T-cell (primary cell): ENCODE measurements around the gene SLC24A3. TPM values are rescaled to one million over a fixed set of nuclear protein-coding genes. Genes with fewer than 3 reads are reported as not detected.

Source experiments
- ATAC-seq, 4 experiments: fragments of 200-7000 bp in 3 of 4; fragments of 150-1000 bp in 1 of 4; cut with Tn5 transposase; replicated peaks in 1 of 4; 1 replicate in 3 of 4; 2 replicates in 1 of 4; pipeline ENCODE4 v1.10.0; 2021; ENCODE audit warnings: moderate library complexity in 3 of 4, mild to moderate bottlenecking in 2 of 4, moderate number of reproducible peaks in 1 of 4
- CTCF ChIA-PET, 2 donors: fragments of 300-600 bp; sonication (Branson Sonifier 250); formaldehyde crosslinking; loops; one replicate each; lab custom pipeline; 2022; ENCODE audit warnings: antibody characterized with exemption in 2 of 2; lab: Charles Lee
- POLR2A ChIA-PET, 2 donors: fragments of 300-600 bp; sonication (Branson Sonifier 250); formaldehyde crosslinking; loops; one replicate each; lab custom pipeline; 2022; ENCODE audit warnings: antibody characterized with exemption in 2 of 2; lab: Charles Lee
- DNase-seq, 35 experiments: peaks; one replicate each; pipeline versions ENCODE4 v3.0.0 to v3.0.0-alpha.2; 2013 to 2023
- H3K27ac ChIP-seq: one replicate; pipeline ENCODE4 v1.5.1; 2013; ENCODE audit warnings: low read length
- H3K27me3 ChIP-seq, 2 experiments: replicated peaks in 1 of 2; 1 replicate in 1 of 2; 2 replicates in 1 of 2; pipeline versions ENCODE4 v1.6.1 to v1.7.0; 2013; ENCODE audit warnings: low read length in 1 of 2, mixed read lengths in 1 of 2; ENCODE audit not compliant: control insufficient read depth in 2 of 2, insufficient read depth in 2 of 2; ENCODE audit errors: extremely low read depth in 1 of 2
- H3K36me3 ChIP-seq, 2 donors: 1 replicate in 1 of 2; 2 replicates in 1 of 2; pipeline versions ENCODE4 v1.6.1 to v1.7.0; 2013; ENCODE audit warnings: low read length in 1 of 2; ENCODE audit not compliant: control insufficient read depth in 2 of 2, insufficient read depth in 1 of 2; ENCODE audit errors: extremely low read depth in 1 of 2
- H3K4me1 ChIP-seq, 2 experiments: 1 replicate in 1 of 2; 2 replicates in 1 of 2; pipeline versions ENCODE4 v1.6.1 to v1.7.0; 2013; ENCODE audit warnings: low read length in 2 of 2, mixed read lengths in 1 of 2; ENCODE audit not compliant: insufficient read depth in 2 of 2, control insufficient read depth in 1 of 2; ENCODE audit errors: extremely low read depth in 1 of 2
- H3K4me3 ChIP-seq, 2 donors: 1 replicate in 1 of 2; 2 replicates in 1 of 2; pipeline versions ENCODE4 v1.5.1 to v1.7.0; 2013; ENCODE audit warnings: mild to moderate bottlenecking in 2 of 2, low read length in 1 of 2, moderate library complexity in 1 of 2; ENCODE audit not compliant: control insufficient read depth in 1 of 2; ENCODE audit errors: extremely low read depth in 1 of 2
- H3K9me3 ChIP-seq: 2 replicates; pipeline ENCODE4 v1.7.0; 2013
- H3K27ac Mint-ChIP-seq, 2 donors: one replicate each; pipeline ENCODE4 v1.8.0; 2020 to 2021; ENCODE audit warnings: mild to moderate bottlenecking in 2 of 2, mixed read lengths in 2 of 2
- H3K27me3 Mint-ChIP-seq, 2 donors: one replicate each; pipeline ENCODE4 v1.8.0; 2021 to 2022; ENCODE audit warnings: mixed read lengths in 2 of 2
- H3K36me3 Mint-ChIP-seq: one replicate; pipeline ENCODE4 v1.8.0; 2021; ENCODE audit warnings: mixed read lengths
- H3K4me1 Mint-ChIP-seq, 3 donors: one replicate each; pipeline ENCODE4 v1.8.0; 2020 to 2022; ENCODE audit warnings: mixed read lengths in 3 of 3, mild to moderate bottlenecking in 1 of 3
- H3K4me3 Mint-ChIP-seq, 3 donors: one replicate each; pipeline ENCODE4 v1.8.0; 2020 to 2022; ENCODE audit warnings: mild to moderate bottlenecking in 3 of 3, mixed read lengths in 3 of 3, moderate library complexity in 3 of 3
- H3K9me3 Mint-ChIP-seq, 3 donors: one replicate each; pipeline ENCODE4 v1.8.0; 2020 to 2022; ENCODE audit warnings: mixed read lengths in 3 of 3
- WGBS: methylation state at CpG from one replicate; pipeline ENCODE4 v1.1.5; 2013; ENCODE audit warnings: missing lambda C conversion rate; ENCODE audit not compliant: insufficient coverage; 5-methylcytosine and 5-hydroxymethylcytosine counted together
- total RNA-seq, 35 experiments: library from RNA in 6 of 35; stranded (reverse) in 6 of 35; fragments of 120-200 nt in 1 of 35; gene quantifications; one replicate each; pipeline versions ENCODE4 v1.2.1 to v1.2.4 and lab custom pipeline; 2013 to 2026

Gene SLC24A3
- total RNA-seq, 5 donors from 2014 or later (not counting 1 experiment from before 2014, with no cell fraction given): 0.06 to 0.25 (median 0.12) TPM

DNA sequence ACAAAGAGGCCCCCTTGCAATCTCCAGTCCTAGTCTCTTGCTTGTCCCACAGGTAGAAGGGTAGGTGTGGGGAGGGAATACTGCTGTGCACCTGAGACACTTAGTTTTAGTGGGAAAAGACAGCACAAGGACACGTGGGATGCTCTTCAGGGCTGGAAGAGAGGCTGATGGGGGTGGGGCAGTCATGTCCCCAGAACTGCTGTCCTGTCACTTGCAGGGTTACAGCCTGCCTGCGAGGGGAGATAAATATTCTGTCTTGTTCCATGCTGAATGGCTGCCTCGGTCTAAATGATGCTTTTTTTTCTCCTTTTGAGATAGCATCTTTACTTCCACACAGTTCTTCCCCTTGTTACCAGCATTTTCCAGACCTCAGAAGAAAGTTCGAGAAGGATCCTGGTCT is 106.2 kb downstream of the SLC24A3 start:
- no peak for ATAC-seq
- no peaks in the 10 kb centered on the region for H3K9me3 Mint-ChIP-seq

DNA sequence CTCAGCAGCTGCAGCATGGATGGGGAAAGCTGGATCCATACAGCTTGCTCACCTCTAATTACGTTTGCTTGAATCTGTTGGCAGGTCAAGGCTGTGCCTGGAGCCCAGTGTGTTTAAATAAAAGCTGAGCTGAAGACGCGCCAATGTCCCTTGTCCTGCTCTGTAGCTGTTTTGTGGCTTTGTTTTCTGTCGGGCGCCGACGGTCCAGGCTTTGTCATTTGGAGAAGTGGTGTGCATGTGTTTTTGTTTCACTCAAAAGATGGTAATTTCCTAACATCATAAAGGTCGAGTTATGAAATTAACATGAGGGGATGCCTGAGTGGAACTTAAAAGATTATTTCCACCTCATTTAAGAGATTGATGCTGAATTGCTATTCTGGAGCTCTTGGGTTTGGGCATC is 107.6 kb downstream of the SLC24A3 start:
- CTCF ChIA-PET: no interaction called here
- no peak for ATAC-seq

More for the DNA sequence above, 106.2 kb downstream of the SLC24A3 start:
- Mint-ChIP-seq H3K4me3 (no peak overlapping the region), H3K27me3 (peaks cover 6 to 7% of the 10 kb centered on the region in 2 donors), H3K4me1 (peaks cover 0 to 1% (median 0%) of the 10 kb centered on the region in 3 donors), H3K36me3 (no peaks in the 10 kb centered on the region), H3K27ac (no peak overlapping the region)
- H3K9me3 ChIP-seq: no peaks in the 10 kb centered on the region
- POLR2A ChIA-PET: no interaction called here
- H3K4me3 ChIP-seq: no peak overlapping the region
- H3K4me1 ChIP-seq: no peaks in the 10 kb centered on the region
- no peak for DNase-seq
- WGBS: 67% methylated on average over 1 of the region's 4 CpGs
- CTCF ChIA-PET: no interaction called here
- no peak overlapping the region for H3K27ac ChIP-seq
- peaks cover 0 to 3% of the 10 kb centered on the region in 2 experiments for H3K27me3 ChIP-seq
- H3K36me3 ChIP-seq: no peaks in the 10 kb centered on the region

DNA sequence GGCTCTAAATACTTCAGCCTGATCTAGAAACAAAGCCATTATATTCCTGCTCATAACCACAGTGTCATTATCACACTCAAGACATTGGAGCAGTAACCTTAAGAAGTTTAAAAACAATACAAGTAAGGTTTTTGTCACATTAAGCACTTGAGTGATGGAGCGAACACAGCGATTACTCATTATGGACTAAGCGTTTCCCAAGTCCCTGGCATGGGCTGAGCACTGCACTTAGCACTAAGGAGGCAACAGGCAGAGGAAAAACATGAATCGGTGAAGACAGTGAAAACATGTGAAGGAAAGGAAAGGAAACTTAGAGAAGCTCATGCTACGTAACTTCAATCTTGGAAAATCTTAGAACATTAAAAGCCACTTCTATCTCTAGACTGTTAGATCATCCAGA is 108.7 kb downstream of the SLC24A3 start:
- Histone ChIP-seq H3K27me3 (no peaks in the 10 kb centered on the region), H3K27ac (no peak overlapping the region), H3K4me3 (no peak overlapping the region), H3K36me3 (no peaks in the 10 kb centered on the region), H3K9me3 (no peaks in the 10 kb centered on the region), H3K4me1 (no peaks in the 10 kb centered on the region)
- Mint-ChIP-seq H3K36me3 (no peaks in the 10 kb centered on the region), H3K4me3 (no peak overlapping the region), H3K27me3 (peaks cover 6 to 7% of the 10 kb centered on the region in 2 donors), H3K9me3 (no peaks in the 10 kb centered on the region), H3K4me1 (peaks cover 0 to 1% (median 0%) of the 10 kb centered on the region in 3 donors), H3K27ac (no peak overlapping the region)
- POLR2A ChIA-PET: no interaction called here
- CTCF ChIA-PET: no interaction called here
- no peak for ATAC-seq
- no CpG with 5 or more reads among the region's 5 CpGs for WGBS
- DNase-seq: no peak

More for the DNA sequence above, 107.6 kb downstream of the SLC24A3 start:
- DNase-seq: no peak
- Mint-ChIP-seq H3K27me3 (peaks cover 6 to 7% of the 10 kb centered on the region in 2 donors), H3K36me3 (no peaks in the 10 kb centered on the region), H3K27ac (no peak overlapping the region), H3K4me1 (peaks cover 0 to 1% (median 0%) of the 10 kb centered on the region in 3 donors), H3K4me3 (no peak overlapping the region), H3K9me3 (no peaks in the 10 kb centered on the region)
- Histone ChIP-seq H3K9me3 (no peaks in the 10 kb centered on the region), H3K27ac (no peak overlapping the region), H3K4me3 (no peak overlapping the region), H3K27me3 (peaks cover 0 to 3% of the 10 kb centered on the region in 2 experiments), H3K36me3 (no peaks in the 10 kb centered on the region), H3K4me1 (no peaks in the 10 kb centered on the region)
- POLR2A ChIA-PET: no interaction called here
- 66% methylated on average over 3 of the region's 8 CpGs for WGBS

DNA sequence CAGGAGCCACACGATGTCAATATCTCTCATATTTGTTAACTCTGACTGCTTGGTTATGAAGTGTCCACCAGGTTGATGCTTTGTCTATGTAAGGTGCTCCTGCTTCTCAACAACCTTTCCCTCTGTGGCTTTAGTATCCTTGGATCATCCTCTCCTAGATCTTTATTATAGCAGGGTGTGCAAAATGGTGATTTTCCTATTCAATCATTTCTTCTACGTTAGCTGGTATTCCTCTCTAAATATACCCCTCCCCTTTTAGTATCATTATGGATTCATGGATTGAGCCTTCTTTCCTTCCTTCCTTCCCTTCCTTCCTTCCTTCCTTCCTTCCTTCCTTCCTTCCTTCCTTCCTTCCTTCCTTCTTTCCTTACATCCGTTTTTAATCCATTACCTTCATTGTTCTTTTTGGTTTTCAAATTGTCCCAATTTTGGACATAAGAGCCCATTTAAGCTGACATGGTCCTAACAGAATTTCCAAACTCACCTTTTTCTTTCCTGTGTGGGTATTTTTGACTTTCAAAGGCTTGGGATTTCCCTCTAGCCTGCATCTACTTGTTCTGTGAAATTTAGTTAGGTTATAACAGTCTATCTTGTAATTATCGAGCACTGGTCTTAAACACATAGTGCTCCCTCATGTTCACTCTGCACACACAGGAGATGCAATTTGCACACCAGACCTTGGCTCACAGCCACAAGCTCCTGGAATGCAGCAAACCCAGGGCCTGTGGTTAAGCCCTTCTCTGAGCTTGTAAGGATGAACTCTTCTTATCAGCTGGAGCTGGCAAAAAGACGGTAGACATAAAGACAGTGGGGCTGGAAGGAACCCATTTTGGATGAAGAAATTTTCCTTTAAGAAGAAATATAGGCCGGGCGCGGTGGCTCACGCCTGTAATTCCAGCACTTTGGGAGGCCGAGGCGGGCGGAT is 109.9 kb downstream of the SLC24A3 start:
- Histone ChIP-seq H3K27ac (no peak overlapping the region), H3K4me3 (no peak overlapping the region), H3K36me3 (no peaks in the 10 kb centered on the region), H3K9me3 (no peaks in the 10 kb centered on the region), H3K4me1 (no peaks in the 10 kb centered on the region), H3K27me3 (no peaks in the 10 kb centered on the region)
- H3K9me3 Mint-ChIP-seq: no peaks in the 10 kb centered on the region
- H3K27me3 Mint-ChIP-seq: peaks cover 7% of the 10 kb centered on the region in 2 donors
- H3K4me3 Mint-ChIP-seq: no peak overlapping the region
- ChIA-PET POLR2A (interaction anchor here in 1 of 2 donors (0.7 kb wide), 1 partner anchor 203 kb away, joined by 8 read pairs; no protein-coding TSS in a partner anchor), CTCF (no interaction called here)
- no peak for ATAC-seq
- H3K27ac Mint-ChIP-seq: no peak overlapping the region
- WGBS: 100% methylated on average over 1 of the region's 12 CpGs
- H3K4me1 Mint-ChIP-seq: peaks cover 0 to 1% (median 0%) of the 10 kb centered on the region in 3 donors
- H3K36me3 Mint-ChIP-seq: no peaks in the 10 kb centered on the region
- no peak for DNase-seq

DNA sequence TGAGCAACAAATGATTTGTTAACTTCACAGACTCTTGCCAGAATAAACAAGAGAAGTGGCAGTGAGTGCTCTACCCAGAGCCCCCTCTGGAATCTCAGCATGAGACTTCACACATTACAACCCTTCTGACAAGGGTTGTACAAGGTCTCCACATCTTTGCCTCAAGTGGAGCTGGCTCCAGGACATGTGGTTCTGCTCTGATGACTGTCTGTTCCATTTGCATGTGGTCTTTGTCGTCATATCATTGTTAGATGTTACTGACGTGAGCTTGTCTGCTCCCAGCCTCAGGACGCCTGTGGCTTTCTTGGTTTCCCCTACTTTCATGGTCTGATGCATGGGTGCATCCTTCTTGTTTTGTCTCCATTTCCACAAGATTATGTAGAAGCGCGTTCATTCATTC is 115.0 kb downstream of the SLC24A3 start:
- peak in 1 of 35 experiments; percentile 4 for DNase-seq

DNA sequence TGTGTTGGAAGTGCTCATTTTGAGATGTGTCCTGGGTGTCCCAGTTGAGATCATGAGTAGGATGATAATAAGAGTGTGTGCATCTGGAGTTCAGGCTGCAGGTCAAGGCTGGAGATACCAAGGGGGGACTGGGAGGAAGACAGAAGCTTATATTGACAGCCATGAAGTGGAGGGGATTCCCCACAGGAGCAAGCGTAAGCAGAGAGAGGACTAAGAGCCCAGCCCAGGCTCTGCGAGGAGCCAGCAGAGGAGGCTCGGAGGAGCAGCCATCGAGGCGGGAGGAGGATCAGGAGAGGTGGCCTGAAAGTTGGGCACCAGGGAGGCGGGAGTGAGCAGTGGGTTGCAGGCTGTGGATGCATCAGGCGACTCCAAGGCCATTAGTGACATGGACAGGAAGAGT is 116.2 kb downstream of the SLC24A3 start:
- Histone ChIP-seq H3K4me3 (no peak overlapping the region), H3K27me3 (no peaks in the 10 kb centered on the region), H3K36me3 (no peaks in the 10 kb centered on the region), H3K4me1 (no peaks in the 10 kb centered on the region), H3K9me3 (no peaks in the 10 kb centered on the region), H3K27ac (no peak overlapping the region)
- Mint-ChIP-seq H3K4me1 (no peaks in the 10 kb centered on the region), H3K36me3 (no peaks in the 10 kb centered on the region), H3K9me3 (no peaks in the 10 kb centered on the region), H3K27ac (no peak overlapping the region), H3K27me3 (peaks cover 1 to 9% of the 10 kb centered on the region in 2 donors), H3K4me3 (no peak overlapping the region)
- ChIA-PET CTCF (no interaction called here), POLR2A (no interaction called here)
- DNase-seq (no peak), ATAC-seq (no peak)
- 87% methylated on average over 6 of the region's 7 CpGs for WGBS

More for the DNA sequence above, 115.0 kb downstream of the SLC24A3 start:
- Histone ChIP-seq H3K4me3 (no peak overlapping the region), H3K9me3 (no peaks in the 10 kb centered on the region), H3K4me1 (no peaks in the 10 kb centered on the region), H3K27me3 (no peaks in the 10 kb centered on the region), H3K36me3 (no peaks in the 10 kb centered on the region), H3K27ac (no peak overlapping the region)
- WGBS: 0% methylated on average over 1 of the region's 5 CpGs
- H3K27ac Mint-ChIP-seq: no peak overlapping the region
- H3K9me3 Mint-ChIP-seq: no peaks in the 10 kb centered on the region
- H3K27me3 Mint-ChIP-seq: peaks cover 1 to 9% of the 10 kb centered on the region in 2 donors
- H3K36me3 Mint-ChIP-seq: no peaks in the 10 kb centered on the region
- no peak overlapping the region for H3K4me3 Mint-ChIP-seq
- POLR2A ChIA-PET: no interaction called here
- H3K4me1 Mint-ChIP-seq: no peaks in the 10 kb centered on the region
- CTCF ChIA-PET: no interaction called here
- ATAC-seq: no peak
